ENCODE measurements around the gene FBXO28. TPM values are rescaled to one million over a fixed set of nuclear protein-coding genes. Genes with fewer than 3 reads are reported as not detected.

Gene FBXO28
- total RNA-seq, 1 experiment from 2014 or later: 37.0 TPM

GRCh38 chr1:224092111-224092510 is 21.8 kb upstream of the FBXO28 start:
- no peaks in the 10 kb centered on the region for H3K79me2 ChIP-seq (ENCODE audit: insufficient read depth, low read length)
- POLR2A ChIA-PET: no interaction called here

More at GRCh38 chr1:224092111-224092510, 21.8 kb upstream of the FBXO28 start:
- intact Hi-C loops (cut with micrococcal nuclease): no loop called here
- ChIA-PET CTCF (no interaction called here), RAD21 (ENCODE audit: low non-redundant PET in 1 of 2, low total read pairs in 2 of 2, uncharacterized antibody in 2 of 2, unreplicated experiment in 2 of 2) (no interaction called here)
- Histone ChIP-seq H3K9me3 (ENCODE audit: control insufficient read depth in 1 of 2, insufficient read depth in 1 of 2, low read depth in 1 of 2, low read length in 2 of 2) (no peaks in the 10 kb centered on the region), H3K36me3 (ENCODE audit: control insufficient read depth in 1 of 2, insufficient read depth in 2 of 2, low read length in 2 of 2) (no peaks in the 10 kb centered on the region), H3K4me1 (ENCODE audit: control insufficient read depth in 1 of 2, insufficient read depth in 2 of 2, low read length in 2 of 2) (peaks cover 0 to 7% of the 10 kb centered on the region in 2 experiments; a peak in 1 of 4 replicates), H3K9me2 (ENCODE audit: insufficient read depth) (no peaks in the 10 kb centered on the region), H2AFZ (ENCODE audit: low read depth, low read length, poor library complexity, severe bottlenecking) (no peak overlapping the region), H4K20me1 (ENCODE audit: insufficient read depth) (no peaks in the 10 kb centered on the region), H3K27me3 (ENCODE audit: insufficient read depth, low read length) (no peaks in the 10 kb centered on the region), H3K4me3 (replicated peaks in 1 of 2; ENCODE audit: low read depth in 1 of 2, low read length in 2 of 2) (no peak overlapping the region), H3K9ac (ENCODE audit: low read length) (no peak overlapping the region), H3K27ac (ENCODE audit: low read depth, low read length) (no peak overlapping the region), H3K4me2 (ENCODE audit: low read length) (no peak overlapping the region)
- DNase-seq (ENCODE audit: low read depth, low spot score): no peak
- ATAC-seq: no peak
- no TSS peak for BruUV-seq (replicated peaks)
- TF ChIP-seq EZH2 (IDR thresholded peaks at IDR 0.05) (no peak), ZFX (IDR thresholded peaks at IDR 0.05) (no peak), REST (IDR thresholded peaks at IDR 0.05; ENCODE audit: low read depth) (no peak), SRF (IDR thresholded peaks at IDR 0.05; ENCODE audit: low read depth) (no peak), EGR1 (IDR thresholded peaks at IDR 0.05; ENCODE audit: low read depth) (no peak), YY1 (IDR thresholded peaks at IDR 0.05; ENCODE audit: extremely low read depth, insufficient replicate concordance, low read depth, low read length) (no peak), POLR2AphosphoS5 (IDR thresholded peaks at IDR 0.05; ENCODE audit: low read depth, low read length) (no peak), SIN3A (IDR thresholded peaks at IDR 0.05; ENCODE audit: low read depth) (no peak), ZNF274 (IDR thresholded peaks at IDR 0.05; ENCODE audit: low read depth, low read length) (no peak), POLR2A (IDR thresholded peaks at IDR 0.05; ENCODE audit: borderline replicate concordance, extremely low read depth, insufficient read depth, insufficient read length) (no peak), ELF1 (IDR thresholded peaks at IDR 0.05; ENCODE audit: borderline replicate concordance, low read depth) (no peak), SP1 (IDR thresholded peaks at IDR 0.05; ENCODE audit: low read depth) (no peak), FOSL1 (IDR thresholded peaks at IDR 0.05; ENCODE audit: low read depth) (no peak), TCF7L2 (IDR thresholded peaks at IDR 0.05; ENCODE audit: borderline replicate concordance, extremely low read depth, insufficient read depth, insufficient read length) (no peak), RAD21 (IDR thresholded peaks at IDR 0.05; ENCODE audit: low read depth) (no peak), CTCF (IDR thresholded peaks at IDR 0.05 in 2 of 3, conservative IDR thresholded peaks at IDR 0.05 in 1 of 3; ENCODE audit: borderline replicate concordance in 1 of 3, insufficient read depth in 1 of 3, low read depth in 2 of 3, low read length in 2 of 3) (no peak), MAX (IDR thresholded peaks at IDR 0.05) (no peak), CEBPB (IDR thresholded peaks at IDR 0.05; ENCODE audit: low read depth) (no peak), EZH2phosphoT487 (IDR thresholded peaks at IDR 0.05; ENCODE audit: borderline replicate concordance) (no peak), JUND (IDR thresholded peaks at IDR 0.05) (no peak)

All from HCT116 (cell line).